Measurements from ENCODE around the gene KMT5C.
A peak's percentile ranks its signal among the peaks of the same experiment; 100 is the strongest.

Gene KMT5C

GRCh38 chr19:55366790-55367189 lies 27.1 kb downstream of the KMT5C start:
- TF ChIP-seq ZNF132 (tag by site-specific recombination; IDR thresholded peaks at IDR 0.05; ENCODE audit: borderline replicate concordance) (no peak), ZNF404 (tag by site-specific recombination; IDR thresholded peaks at IDR 0.05) (no peak), ZNF660 (tag by site-specific recombination; IDR thresholded peaks at IDR 0.05) (no peak), ZSCAN16 (tag by site-specific recombination; IDR thresholded peaks at IDR 0.05) (no peak), ZNF555 (tag by site-specific recombination; conservative IDR thresholded peaks at IDR 0.05) (no peak), ZNF423 (tag by site-specific recombination; IDR thresholded peaks at IDR 0.05) (no peak), ZNF10 (tag by site-specific recombination; IDR thresholded peaks at IDR 0.05) (no peak), PBX3 (CRISPR knock-in tag; IDR thresholded peaks at IDR 0.05) (no peak), ZNF704 (tag by site-specific recombination; IDR thresholded peaks at IDR 0.05) (no peak), ZNF792 (tag by site-specific recombination; IDR thresholded peaks at IDR 0.05) (no peak), ZNF707 (tag by site-specific recombination; IDR thresholded peaks at IDR 0.05) (no peak)
- H3K4me1 ChIP-seq (ENCODE audit: control insufficient read depth, insufficient read depth, low read length), result peaks cover 5% of the 10 kb centered on the region; the same call in 1 of the 2 replicates
- POLR2A ChIA-PET, result interaction anchor here (0.9 to 1.3 kb wide), 2 partner anchors 16 to 27 kb away, joined by 3 to 5 read pairs; partner anchors contain the start of gene KMT5C
- no peaks in the 10 kb centered on the region for H3K9me3 ChIP-seq (ENCODE audit: control insufficient read depth, insufficient read depth, low read depth, low read length)
- no peak overlapping the region for H3K27ac ChIP-seq (ENCODE audit: extremely low read depth, low read depth, low read length)
- CTCF ChIA-PET, result interaction anchor here (1.2 kb wide), 1 partner anchor 65 kb away, joined by 5 read pairs; no protein-coding TSS in a partner anchor
- H3K4me3 ChIP-seq (ENCODE audit: low read depth, low read length), result no peak overlapping the region
- H3K36me3 ChIP-seq (ENCODE audit: control insufficient read depth in 2 of 2, insufficient read depth in 1 of 2, low read length in 2 of 2), result no peaks in the 10 kb centered on the region

GRCh38 chr19:55368106-55368505 lies 28.4 kb downstream of the KMT5C start:
- Histone ChIP-seq H3K4me1 (ENCODE audit: control insufficient read depth, insufficient read depth, low read length) (peaks cover 5% of the 10 kb centered on the region; the same call in 1 of the 2 replicates), H3K36me3 (ENCODE audit: control insufficient read depth in 2 of 2, insufficient read depth in 1 of 2, low read length in 2 of 2) (no peaks in the 10 kb centered on the region), H3K27ac (ENCODE audit: extremely low read depth, low read depth, low read length) (no peak overlapping the region), H3K4me3 (ENCODE audit: low read depth, low read length) (no peak overlapping the region), H3K9me3 (ENCODE audit: control insufficient read depth, insufficient read depth, low read depth, low read length) (no peaks in the 10 kb centered on the region)
- CTCF ChIA-PET, result interaction anchor here (0.8 to 1.6 kb wide), 3 partner anchors 20 to 61 kb away, joined by 3 to 5 read pairs (median 3); partner anchors contain the start of gene KMT5C
- no peak for TF ChIP-seq ZNF76 (tag by site-specific recombination; IDR thresholded peaks at IDR 0.05; ENCODE audit: borderline replicate concordance, low read depth)
- TF ChIP-seq ZNF677 (tag by site-specific recombination; IDR thresholded peaks at IDR 0.05), result no peak
- TF ChIP-seq SCRT2 (tag by site-specific recombination; IDR thresholded peaks at IDR 0.05), result peak; percentile 35; the same call in 1 of the 2 replicates
- no peak for TF ChIP-seq ZNF335 (tag by site-specific recombination; conservative IDR thresholded peaks at IDR 0.05)
- POLR2A ChIA-PET, result interaction anchor here (0.6 to 2.8 kb wide), 7 partner anchors 20 to 40 kb away, joined by 3 to 20 read pairs (median 4); partner anchors contain the start of genes KMT5C and UBE2S

GRCh38 chr19:55368701-55369563 lies 29.3 kb downstream of the KMT5C start:
- CTCF ChIA-PET, result interaction anchor here (0.8 to 1.6 kb wide), 4 partner anchors 19 to 194 kb away, joined by 3 to 5 read pairs (median 4); partner anchors contain the start of gene KMT5C
- H3K4me3 ChIP-seq (ENCODE audit: low read depth, low read length), result peak overlapping the region; percentile 31
- no peak overlapping the region for H3K27ac ChIP-seq (ENCODE audit: extremely low read depth, low read depth, low read length)
- peaks cover 5% of the 10 kb centered on the region; the same call in 1 of the 2 replicates for H3K4me1 ChIP-seq (ENCODE audit: control insufficient read depth, insufficient read depth, low read length)
- H3K36me3 ChIP-seq (ENCODE audit: control insufficient read depth in 2 of 2, insufficient read depth in 1 of 2, low read length in 2 of 2), result no peaks in the 10 kb centered on the region
- POLR2A ChIA-PET, result interaction anchor here (1.2 to 2.8 kb wide), 10 partner anchors 13 to 39 kb away, joined by 3 to 20 read pairs (median 6); partner anchors contain the start of genes KMT5C and UBE2S
- no peaks in the 10 kb centered on the region for H3K9me3 ChIP-seq (ENCODE audit: control insufficient read depth, insufficient read depth, low read depth, low read length)
- TF ChIP-seq ZFHX2 (tag by site-specific recombination; conservative IDR thresholded peaks at IDR 0.05) (peak; percentile 91), HIC1 (tag by site-specific recombination; IDR thresholded peaks at IDR 0.05) (peak; percentile 19; the same call in 1 of the 2 replicates), ZNF324 (tag by site-specific recombination; IDR thresholded peaks at IDR 0.05) (no peak), ZNF266 (tag by site-specific recombination; IDR thresholded peaks at IDR 0.05; ENCODE audit: low read depth) (no peak), ZNF513 (tag by site-specific recombination; IDR thresholded peaks at IDR 0.05) (no peak), ZNF311 (tag by site-specific recombination; IDR thresholded peaks at IDR 0.05; ENCODE audit: borderline replicate concordance) (no peak), ZBTB26 (tag by site-specific recombination; optimal IDR thresholded peaks at IDR 0.05) (peak; percentile 22), ZNF530 (tag by site-specific recombination; IDR thresholded peaks at IDR 0.05; ENCODE audit: low read depth) (no peak)
